Heart left ventricle (tissue), 16 donors: ENCODE data around the gene NUAK1. TPM values are rescaled to one million over a fixed set of nuclear protein-coding genes. Genes with fewer than 3 reads are reported as not detected.

Experiments
- ATAC-seq, 4 donors: fragments of 200-7000 bp; cut with Tn5 transposase; one replicate each; pipeline ENCODE4 v1.9.1; 2020 to 2022; ENCODE audit warnings: moderate library complexity in 4 of 4, mild to moderate bottlenecking in 3 of 4, moderate number of reproducible peaks in 1 of 4
- DNase-seq, 5 donors: peaks; one replicate each; pipeline ENCODE4 v3.0.0-alpha.2; 2020
- H3K27ac ChIP-seq, 12 donors: fragments of 200-600 bp; sonication (generic) in 4 of 12; one replicate each; pipeline versions ENCODE4 v1.5.0 to v1.8.0; 2016 to 2022; ENCODE audit warnings: mild to moderate bottlenecking in 2 of 12
- H3K27me3 ChIP-seq, 9 donors: fragments of 200-600 bp; sonication (generic) in 2 of 9; one replicate each; pipeline versions ENCODE4 v1.5.1 to v1.8.0; 2016 to 2022; ENCODE audit warnings: mild to moderate bottlenecking in 3 of 9
- H3K36me3 ChIP-seq, 9 donors: fragments of 200-600 bp; sonication (generic) in 2 of 9; one replicate each; pipeline versions ENCODE4 v1.5.0 to v1.8.0; 2018 to 2022; ENCODE audit warnings: mild to moderate bottlenecking in 2 of 9
- H3K4me1 ChIP-seq, 12 donors: fragments of 200-600 bp; sonication (generic) in 4 of 12; one replicate each; pipeline versions ENCODE4 v1.5.0 to v1.8.0; 2016 to 2022; ENCODE audit warnings: mild to moderate bottlenecking in 3 of 12
- H3K4me3 ChIP-seq, 12 donors: fragments of 200-600 bp; sonication (generic) in 4 of 12; one replicate each; pipeline versions ENCODE4 v1.5.0 to v1.8.0; 2017 to 2022; ENCODE audit warnings: mild to moderate bottlenecking in 9 of 12, moderate library complexity in 4 of 12
- H3K9me3 ChIP-seq, 12 donors: fragments of 200-600 bp; sonication (generic) in 4 of 12; one replicate each; pipeline versions ENCODE4 v1.5.0 to v1.8.0; 2016 to 2022; ENCODE audit warnings: mild to moderate bottlenecking in 1 of 12
- CTCF ChIP-seq, 12 donors: fragments of 200-600 bp; sonication (generic) in 4 of 12; IDR thresholded peaks; one replicate each; pipeline versions ENCODE4 v1.5.0 to v1.8.0; 2018 to 2022; ENCODE audit warnings: antibody characterized with exemption in 12 of 12, mild to moderate bottlenecking in 5 of 12
- POLR2A ChIP-seq, 2 donors: fragments of 450-650 bp; IDR thresholded peaks; one replicate each; pipeline ENCODE4 v1.6.1; 2017; ENCODE audit warnings: antibody characterized with exemption in 2 of 2, mild to moderate bottlenecking in 2 of 2, moderate library complexity in 2 of 2
- WGBS, 4 donors: extraction: QIAGEN DNeasy Blood & Tissue Kit in 2 of 4; methylation state at CpG; one replicate each; pipeline versions ENCODE4 v1.1.5 to v1.1.7; 2013 to 2018; 5-methylcytosine and 5-hydroxymethylcytosine counted together
- intact Hi-C, 10 donors: fragments of 100-400 bp; cut with DNase I; formaldehyde crosslinking; loops; one replicate each; pipeline versions ENCODE4 v1.11.1 to v1.14.2; 2022
- polyA plus RNA-seq, 2 donors: library from polyadenylated mRNA; stranded (reverse); fragments of 200-250 nt; gene quantifications; one replicate each; pipeline ENCODE4 v1.2.3, GENCODE V29; 2013
- total RNA-seq, 9 donors: library from RNA; depleted of rRNA in 2 of 9; stranded (reverse); fragments of >200 nt in 2 of 9; fragmentation: NEBNext Ultra II Directional in 3 of 9; extraction: Animal tissue kit (Norgen Biotek cat#: 25700) in 3 of 9; gene quantifications; one replicate each; pipeline versions ENCODE4 v1.1.0 to v1.2.4, GENCODE V29; 2016 to 2023
- donor health status: ischemic (EF 13 %, LVEDD 7.1; RV severe dilation, severe dysfunction).
- donor health status: healthy with polysubstance abuse.
- donor health status: DM: no; HTN: yes; CAD: no.
- donor health status: DM: no; HTN: no; CAD: no.
- donor health status: ischemic (EF 25% LVEDD 6.9; RV normal size, moderate dysfunction).
- donor health status: ischemic (EF 25% LVEDD 5.7; RV mildly dilated, moderate dysfunction).
- donor health status: healthy.
- donor health status: DM: yes; HTN: yes; CAD: no.
- donor health status: ischemic (EF 35%, LVEDD 5.7; RV mildly dilated, moderate dysfunction).
- donor health status: nonischemic (EF 11% LVEDD 7.7; RV severe dilation, severe dysfunction).
- donor health status: DM: yes; HTN: yes; CAD: no.
- donor health status: PGD.
- donor health status: ischemic (EF 29% LVEDD 5.4; RV normal size, mild dysfunction).
- donor health status: nonischemic (EF 23%, LVEDD 6.1; RV moderate dilation, normal function).

NUAK1 gene
- total and polyA plus RNA-seq, 11 donors: 10.5 to 50.7 (median 39.4) TPM

- WGBS, 4 donors: 96 to 98% (median 97%) methylated on average over 3 of the region's 3 CpGs
- DNase-seq (no peak), ATAC-seq (no peak)
- Histone ChIP-seq H3K27ac (peak overlapping the region in 2 of 12 donors; percentile 0 to 40), H3K4me3 (no peak overlapping the region), H3K27me3 (no peaks in the 10 kb centered on the region), H3K9me3 (no peaks in the 10 kb centered on the region), H3K36me3 (peaks cover 0 to 87% (median 38%) of the 10 kb centered on the region in 9 donors), H3K4me1 (peaks cover 0 to 59% (median 18%) of the 10 kb centered on the region in 12 donors)
- TF ChIP-seq POLR2A (IDR thresholded peaks at IDR 0.05) (no peak), CTCF (IDR thresholded peaks at IDR 0.05) (no peak)
- intact Hi-C loops: loop anchor here in 1 of 10 donors (10.0 kb wide), 1 partner anchor 62 kb away; the partner anchor contains the start of gene NUAK1
These were observed 65.6 kb downstream of the NUAK1 start for GRCh38 chr12:106073179-106073578.

GRCh38 chr12:106072751-106073150 lies 66.0 kb downstream of the NUAK1 start:
- Histone ChIP-seq H3K27ac (peak overlapping the region in 4 of 12 donors; percentile 0 to 40 (median 27)), H3K27me3 (no peaks in the 10 kb centered on the region), H3K4me1 (peaks cover 0 to 55% (median 16%) of the 10 kb centered on the region in 12 donors), H3K4me3 (no peak overlapping the region), H3K36me3 (peaks cover 0 to 87% (median 42%) of the 10 kb centered on the region in 9 donors), H3K9me3 (no peaks in the 10 kb centered on the region)
- intact Hi-C loops: loop anchor here in 1 of 10 donors (10.0 kb wide), 1 partner anchor 62 kb away; the partner anchor contains the start of gene NUAK1
- DNase-seq: no peak
- ATAC-seq: peak in 2 of 4 donors; percentile 8 to 42
- TF ChIP-seq POLR2A (IDR thresholded peaks at IDR 0.05): no peak
- 25 to 51% (median 38%) methylated on average over 2 of the region's 2 CpGs for WGBS, 4 donors

- Histone ChIP-seq H3K4me3 (no peak overlapping the region), H3K9me3 (no peaks in the 10 kb centered on the region), H3K4me1 (peaks cover 0 to 53% (median 16%) of the 10 kb centered on the region in 12 donors), H3K36me3 (peaks cover 0 to 87% (median 45%) of the 10 kb centered on the region in 9 donors), H3K27ac (peak overlapping the region in 2 of 12 donors; percentile 35 to 40), H3K27me3 (no peaks in the 10 kb centered on the region)
- WGBS, 4 donors: 55 to 62% (median 61%) methylated on average over 4 of the region's 4 CpGs
- ATAC-seq (no peak), DNase-seq (no peak)
- TF ChIP-seq POLR2A (IDR thresholded peaks at IDR 0.05) (no peak), CTCF (IDR thresholded peaks at IDR 0.05) (no peak)
- intact Hi-C loops: loop anchor here in 1 of 10 donors (10.0 kb wide), 1 partner anchor 63 kb away; the partner anchor contains the start of gene NUAK1
These were observed 67.1 kb downstream of the NUAK1 start for GRCh38 chr12:106071686-106072085.

- Histone ChIP-seq H3K27me3 (no peaks in the 10 kb centered on the region), H3K4me1 (peaks cover 0 to 55% (median 19%) of the 10 kb centered on the region in 12 donors), H3K9me3 (no peaks in the 10 kb centered on the region), H3K4me3 (no peak overlapping the region), H3K36me3 (peaks cover 0 to 89% (median 55%) of the 10 kb centered on the region in 9 donors), H3K27ac (no peak overlapping the region)
- intact Hi-C loops: loop anchor here in 1 of 10 donors (10.0 kb wide), 1 partner anchor 64 kb away; the partner anchor contains the start of gene NUAK1
- no peak for ATAC-seq
- DNase-seq: peak in 1 of 5 donors; percentile 8
- TF ChIP-seq POLR2A (IDR thresholded peaks at IDR 0.05): no peak
- no peak for TF ChIP-seq CTCF (IDR thresholded peaks at IDR 0.05)
- WGBS, 4 donors: 96 to 99% (median 98%) methylated on average over 6 of the region's 6 CpGs
These were observed 68.1 kb downstream of the NUAK1 start for GRCh38 chr12:106070611-106071010.
